UCSD-AML1 (cell line): ENCODE measurements around the gene TEX14.
A peak's percentile ranks its signal among the peaks of the same experiment; 100 is the strongest.
"Not testable (repeated sequence)": the region's sequence is repeated elsewhere in the genome, so short reads cannot be mapped to it uniquely, and the experiment has no call there.

Experiments used
- DNase-seq: peaks from one replicate; lab custom pipeline; 2025; ENCODE audit not compliant: unreplicated experiment; lab: John Stamatoyannopoulos, UW

TEX14 gene

GRCh38 chr17:58568044-58568799 lies 123.6 kb downstream of the TEX14 start:
- DNase-seq = no peak

- no peak for DNase-seq
These were observed 126.2 kb downstream of the TEX14 start for GRCh38 chr17:58565389-58566311.

DNA sequence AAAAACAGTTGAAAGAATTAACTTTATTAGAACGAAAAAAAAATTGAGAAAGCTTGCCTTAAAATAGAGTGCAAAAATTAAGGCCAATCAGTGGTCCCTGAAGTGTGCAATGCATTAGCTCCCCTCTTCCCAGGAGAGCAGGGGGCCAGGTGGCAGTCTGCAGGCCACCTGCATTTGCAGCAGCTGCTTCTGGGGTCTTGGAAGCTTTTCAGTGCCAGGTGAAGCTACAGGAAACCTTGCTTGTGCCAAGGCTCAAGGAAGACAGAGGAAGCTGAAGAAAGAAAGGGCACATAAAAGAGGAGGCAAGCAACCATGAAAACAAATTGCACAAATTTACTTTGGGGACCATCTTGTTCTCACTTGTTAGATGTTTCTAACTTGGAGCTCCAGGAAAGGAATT lies 126.9 kb downstream of the TEX14 start:
- DNase-seq = no peak

GRCh38 chr17:58564243-58564642 lies 127.6 kb downstream of the TEX14 start:
- no peak for DNase-seq

GRCh38 chr17:58560511-58560910 lies 131.3 kb downstream of the TEX14 start:
- no peak for DNase-seq

DNA sequence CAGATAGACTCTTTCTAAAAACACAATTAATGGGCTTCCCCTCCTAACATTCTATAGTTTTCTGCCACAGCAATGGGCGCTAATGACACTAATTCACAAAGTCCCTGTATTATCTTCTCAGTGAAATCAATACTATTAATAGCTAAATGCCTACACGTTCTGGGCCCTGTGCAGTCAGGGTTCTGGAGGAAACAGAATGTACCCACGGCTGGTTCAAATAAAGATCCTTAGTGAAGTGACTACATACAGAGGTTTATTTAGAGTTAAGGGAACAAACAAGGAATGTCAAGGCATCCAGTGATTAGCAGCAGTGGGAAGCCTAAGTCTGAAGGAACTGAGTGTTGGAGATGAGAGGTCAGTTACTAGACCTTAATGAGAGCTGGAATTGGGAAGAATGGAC lies 133.9 kb downstream of the TEX14 start:
- no peak for DNase-seq

GRCh38 chr17:58556833-58557250 lies 135.0 kb downstream of the TEX14 start:
- peak; percentile 18 for DNase-seq

GRCh38 chr17:58555109-58555508 lies 136.7 kb downstream of the TEX14 start:
- DNase-seq = not testable (repeated sequence)

DNA sequence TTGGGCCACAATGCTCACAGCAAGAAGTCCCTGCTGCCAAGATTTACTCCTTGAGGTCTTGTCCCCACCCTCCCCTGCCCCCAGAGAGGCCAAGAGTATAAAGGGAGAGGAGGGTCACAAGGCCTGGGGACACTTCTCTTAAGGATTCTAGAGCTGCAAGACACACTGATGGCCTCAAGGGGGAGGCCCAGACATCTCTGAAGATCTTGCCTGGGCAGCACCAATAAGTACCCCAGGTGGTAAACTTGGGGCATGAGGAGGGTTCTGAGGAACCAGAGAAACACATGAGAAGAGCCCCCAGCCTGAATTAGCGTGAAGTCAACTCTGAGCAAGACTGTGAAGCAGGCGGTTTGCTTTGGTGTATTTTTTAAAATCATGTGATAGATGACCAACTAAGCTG lies 150.6 kb downstream of the TEX14 start:
- peak; percentile 37 for DNase-seq

GRCh38 chr17:58539698-58540097 lies 152.1 kb downstream of the TEX14 start:
- DNase-seq = no peak

- DNase-seq = peak; percentile 29
These were observed 152.9 kb downstream of the TEX14 start for GRCh38 chr17:58538811-58539409.

GRCh38 chr17:58537266-58537665 lies 154.6 kb downstream of the TEX14 start:
- no peak for DNase-seq

DNA sequence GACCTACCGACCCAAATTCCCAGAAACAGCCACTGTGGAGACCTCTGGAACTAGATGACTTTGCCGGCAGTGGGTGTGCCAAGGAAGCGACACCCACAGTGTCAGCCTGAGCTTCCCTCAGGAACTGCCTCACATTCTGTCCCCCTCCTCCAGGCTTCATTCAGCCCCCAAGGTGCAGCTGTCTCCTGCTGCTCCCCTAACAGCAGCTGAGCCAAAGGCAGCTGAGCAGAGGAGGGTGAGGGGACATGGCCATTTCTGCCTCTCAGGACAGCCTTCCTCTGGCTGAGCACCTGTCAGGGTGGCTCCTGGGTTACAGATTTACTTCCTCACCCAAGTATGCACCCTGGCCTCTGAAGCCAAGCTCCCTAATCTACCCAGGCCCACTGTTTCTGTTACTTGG lies 155.3 kb downstream of the TEX14 start:
- no peak for DNase-seq

GRCh38 chr17:58535431-58535830 lies 156.4 kb downstream of the TEX14 start:
- DNase-seq = no peak

- no peak for DNase-seq
These were observed 156.9 kb downstream of the TEX14 start for GRCh38 chr17:58534901-58535421.

DNA sequence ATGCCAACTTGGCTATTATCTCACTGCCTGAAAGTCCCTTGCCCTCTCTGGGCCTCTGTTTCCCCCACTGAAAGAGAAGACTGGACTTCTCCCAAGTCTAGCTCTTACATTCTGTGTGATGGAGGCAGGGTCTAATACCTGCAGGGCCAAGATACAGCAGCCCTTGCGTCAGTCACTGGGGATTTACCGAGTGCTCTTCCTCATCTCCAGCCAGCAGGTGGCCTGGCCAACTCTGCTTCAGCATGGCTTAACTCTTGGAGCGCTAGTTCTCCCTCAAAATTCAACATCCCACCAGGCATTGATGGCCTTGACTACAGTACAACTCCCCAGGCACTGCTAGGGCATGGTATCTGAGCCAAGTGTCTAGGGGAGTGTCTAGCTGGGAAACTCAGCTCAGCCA lies 157.5 kb downstream of the TEX14 start:
- no peak for DNase-seq

- DNase-seq = no peak
These were observed 158.1 kb downstream of the TEX14 start for GRCh38 chr17:58533616-58534188.

- DNase-seq = no peak
These were observed 159.3 kb downstream of the TEX14 start for GRCh38 chr17:58532555-58532951.

DNA sequence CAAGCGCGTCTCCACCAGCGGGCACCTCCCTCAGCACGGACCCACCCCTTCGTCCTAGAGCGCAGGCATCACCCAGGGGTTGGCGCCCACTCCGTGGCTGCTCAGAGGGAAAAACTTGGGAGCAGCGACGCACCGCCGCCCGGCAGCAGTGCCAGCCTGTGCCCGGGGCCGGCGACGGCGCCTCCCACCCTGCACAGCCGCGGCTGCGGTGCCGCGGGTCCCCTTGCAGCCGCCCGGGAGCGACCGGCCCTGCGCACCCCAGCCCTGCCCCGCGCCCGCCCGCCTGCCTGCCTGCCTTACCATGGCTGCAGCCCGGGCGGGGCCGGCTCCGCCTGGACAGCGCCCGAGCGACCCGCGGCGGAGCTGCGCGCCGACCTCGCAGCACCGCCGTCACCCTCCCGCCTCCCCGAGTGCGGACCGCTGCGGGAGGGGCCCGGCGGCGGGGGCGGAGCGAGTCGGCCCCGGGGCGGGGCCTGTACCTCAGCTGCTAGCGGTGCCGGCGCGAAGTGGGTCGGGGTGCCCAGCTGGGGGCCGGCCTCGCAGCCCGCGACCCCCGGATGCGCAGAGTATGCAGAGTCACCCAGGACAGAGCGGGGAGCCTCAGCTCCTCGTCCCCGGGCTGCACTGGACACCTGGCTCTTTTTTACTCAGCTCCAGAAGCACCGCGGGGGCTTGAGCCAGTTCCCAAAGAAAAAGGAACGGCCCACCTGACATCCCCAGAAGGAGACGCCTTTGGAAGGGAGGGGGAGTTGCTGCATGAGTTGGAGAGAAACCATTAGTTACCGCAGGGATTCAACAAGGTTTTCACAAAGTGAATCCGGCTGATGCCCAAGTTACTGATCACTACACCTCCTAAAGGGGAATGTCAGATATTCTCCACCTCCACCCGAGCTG lies 159.9 kb downstream of the TEX14 start:
- peak; percentile 25 for DNase-seq

- DNase-seq = no peak
These were observed 160.7 kb downstream of the TEX14 start for GRCh38 chr17:58531122-58531521.
